Measurements from ENCODE around the gene PRRC2A. TPM values are rescaled to one million over a fixed set of nuclear protein-coding genes. Genes with fewer than 3 reads are reported as not detected.

The PRRC2A gene
- total RNA-seq, 2 donors from 2014 or later = 210 to 213 TPM

DNA sequence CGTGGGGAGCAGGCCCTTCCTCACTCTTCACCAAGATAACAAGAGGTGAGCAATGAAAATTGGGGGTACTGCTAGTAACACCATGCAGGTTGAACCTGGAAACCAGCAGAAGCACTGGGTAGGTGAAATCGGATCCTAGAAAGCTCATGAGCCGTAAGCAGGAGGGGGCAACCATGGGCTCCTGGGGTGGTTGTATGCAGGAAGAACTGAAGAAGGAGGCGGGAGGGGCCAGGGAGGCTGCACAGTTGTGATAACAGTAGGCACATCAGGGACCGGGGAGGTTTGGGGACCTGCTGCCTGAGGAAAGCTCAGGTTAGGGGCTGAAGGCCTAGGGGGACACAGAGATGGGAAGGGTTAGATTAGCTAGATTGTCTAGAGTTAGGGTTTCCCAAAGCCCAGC, 66.0 kb downstream of the PRRC2A start:
- no peaks in the 10 kb centered on the region for H3K9me3 ChIP-seq (ENCODE audit: control insufficient read depth, low read length, poor library complexity, severe bottlenecking)
- H3K4me1 Mint-ChIP-seq = peaks cover 11% of the 10 kb centered on the region
- H3K27ac Mint-ChIP-seq = peak overlapping the region; percentile 84
- ATAC-seq (no peak), DNase-seq (no peak)
- no peak overlapping the region for H3K4me3 Mint-ChIP-seq
- H3K27me3 Mint-ChIP-seq = no peaks in the 10 kb centered on the region
- peaks cover 4% of the 10 kb centered on the region for H3K36me3 Mint-ChIP-seq (ENCODE audit: low read depth)

DNA sequence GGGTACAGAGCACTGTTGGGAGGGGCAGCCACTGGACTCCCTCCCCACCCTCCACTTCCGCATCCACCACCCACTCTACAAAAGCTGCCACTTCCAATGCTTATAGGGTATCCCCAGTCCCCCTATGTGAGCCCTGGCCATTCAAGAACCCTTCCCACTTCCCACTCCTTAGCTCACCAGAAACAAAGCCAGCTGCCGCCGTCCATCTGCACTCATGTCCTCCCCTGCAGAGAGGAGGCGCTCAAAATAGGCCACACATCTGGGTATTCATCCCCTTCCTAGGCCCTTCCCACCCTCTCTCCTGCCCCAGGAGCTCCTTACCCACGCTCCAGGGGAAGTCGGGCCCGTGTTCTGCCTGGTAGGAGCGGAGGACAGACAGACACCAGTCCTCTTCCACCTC, 66.8 kb downstream of the PRRC2A start:
- H3K27me3 Mint-ChIP-seq = no peaks in the 10 kb centered on the region
- no peak overlapping the region for H3K27ac Mint-ChIP-seq
- peaks cover 8% of the 10 kb centered on the region for H3K4me1 Mint-ChIP-seq
- DNase-seq = no peak
- no peaks in the 10 kb centered on the region for H3K9me3 ChIP-seq (ENCODE audit: control insufficient read depth, low read length, poor library complexity, severe bottlenecking)
- no peak for ATAC-seq
- H3K4me3 Mint-ChIP-seq = no peak overlapping the region
- peaks cover 5% of the 10 kb centered on the region for H3K36me3 Mint-ChIP-seq (ENCODE audit: low read depth)

Other genes starting within 250 kb of the PRRC2A start
- 10 to 100 TPM; 11.2 to 11.5 TPM for gene MICA, start 217.1 kb upstream of the PRRC2A start, total RNA-seq
- 10 to 100 TPM; 16.5 to 17.6 TPM for gene MICB, start 122.6 kb upstream of the PRRC2A start, total RNA-seq
- gene MCCD1, start 91.8 kb upstream of the PRRC2A start, total RNA-seq = not detected
- 100 to 1,000 TPM; 496 to 507 TPM for gene DDX39B, start 78.7 kb upstream of the PRRC2A start, total RNA-seq
- 1 to 10 TPM; 1.4 to 2.0 TPM for gene ATP6V1G2, start 74.1 kb upstream of the PRRC2A start, total RNA-seq
- gene NFKBIL1, start 73.1 kb upstream of the PRRC2A start, total RNA-seq = 1 to 10 TPM; 5.5 to 6.4 TPM
- 10 to 100 TPM; 19.9 to 26.0 TPM for gene LTA, start 48.4 kb upstream of the PRRC2A start, total RNA-seq
- gene TNF, start 45.1 kb upstream of the PRRC2A start, total RNA-seq = 10 to 100 TPM; 28.9 to 33.6 TPM
- 100 to 1,000 TPM; 791 to 891 TPM for gene LTB, start 38.3 kb upstream of the PRRC2A start, total RNA-seq
- gene LST1, start 34.4 kb upstream of the PRRC2A start, total RNA-seq = 10 to 100 TPM; 30.6 to 42.6 TPM
- 1 to 10 TPM; 5.7 to 8.2 TPM for gene NCR3, start 27.7 kb upstream of the PRRC2A start, total RNA-seq
- 10 to 100 TPM in 1 of 2 donors, 1 to 10 TPM in 1; 8.1 to 13.2 TPM for gene AIF1, start 5.5 kb upstream of the PRRC2A start, total RNA-seq
- gene BAG6, start 31.9 kb downstream of the PRRC2A start, total RNA-seq = 100 to 1,000 TPM; 229 to 233 TPM
- gene APOM, start 35.2 kb downstream of the PRRC2A start, total RNA-seq = 1 to 10 TPM; 2.9 to 4.0 TPM
- gene C6orf47, start 40.1 kb downstream of the PRRC2A start, total RNA-seq = 10 to 100 TPM; 13.3 to 16.9 TPM
- gene GPANK1, start 44.3 kb downstream of the PRRC2A start, total RNA-seq = 10 to 100 TPM in 1 of 2 donors, 1 to 10 TPM in 1; 9.2 to 11.9 TPM
- 100 to 1,000 TPM; 104 to 107 TPM for gene CSNK2B, start 45.4 kb downstream of the PRRC2A start, total RNA-seq
- gene LY6G5B, start 49.3 kb downstream of the PRRC2A start, total RNA-seq = 10 to 100 TPM; 27.6 to 32.7 TPM
- gene LY6G5C, start 60.4 kb downstream of the PRRC2A start, total RNA-seq = 1 to 10 TPM; 3.8 to 4.6 TPM
- 10 to 100 TPM; 57.8 to 75.1 TPM for gene ABHD16A, start 82.6 kb downstream of the PRRC2A start, total RNA-seq
- 10 to 100 TPM in 1 of 2 donors, 1 to 10 TPM in 1; 1.6 to 29.1 TPM for gene LY6G6F, start 86.2 kb downstream of the PRRC2A start, total RNA-seq
- not detected for gene LY6G6D, start 94.6 kb downstream of the PRRC2A start, total RNA-seq
- not detected for gene LY6G6C, start 101.0 kb downstream of the PRRC2A start, total RNA-seq
- gene MPIG6B, start 102.7 kb downstream of the PRRC2A start, total RNA-seq = 100 to 1,000 TPM in 1 of 2 donors, 1 to 10 TPM in 1; 3.4 to 129 TPM
- 1 to 10 TPM; 4.7 to 7.3 TPM for gene DDAH2, start 108.6 kb downstream of the PRRC2A start, total RNA-seq
- gene CLIC1, start 115.8 kb downstream of the PRRC2A start, total RNA-seq = 100 to 1,000 TPM; 145 to 152 TPM
- gene MSH5, start 119.3 kb downstream of the PRRC2A start, total RNA-seq = 10 to 100 TPM; 12.9 to 18.3 TPM
- gene SAPCD1, start 141.9 kb downstream of the PRRC2A start, total RNA-seq = 1 to 10 TPM; 3.6 to 4.2 TPM
- 1 to 10 TPM; 2.8 to 2.9 TPM for gene VWA7, start 156.6 kb downstream of the PRRC2A start, total RNA-seq
- 10 to 100 TPM; 58.0 to 73.7 TPM for gene VARS1, start 175.0 kb downstream of the PRRC2A start, total RNA-seq
- gene LSM2, start 186.3 kb downstream of the PRRC2A start, total RNA-seq = 10 to 100 TPM; 20.9 to 22.5 TPM
- 1 to 10 TPM; 3.4 to 3.5 TPM for gene HSPA1L, start 194.6 kb downstream of the PRRC2A start, total RNA-seq
- 10 to 100 TPM; 15.1 to 20.2 TPM for gene HSPA1A, start 194.8 kb downstream of the PRRC2A start, total RNA-seq
- gene HSPA1B, start 207.0 kb downstream of the PRRC2A start, total RNA-seq = 10 to 100 TPM; 18.0 to 20.5 TPM
- gene NEU1, start 242.1 kb downstream of the PRRC2A start, total RNA-seq = 10 to 100 TPM; 27.1 to 29.6 TPM

All from T-helper 17 cell (primary cell).